ENCODE data around the gene PPP1R13B.

PPP1R13B gene

GRCh38 chr14:103773521-103773920 is 73.9 kb downstream of the PPP1R13B start:
- no peak for DNase-seq

GRCh38 chr14:103772078-103772712 is 75.2 kb downstream of the PPP1R13B start:
- no peak for DNase-seq

DNA sequence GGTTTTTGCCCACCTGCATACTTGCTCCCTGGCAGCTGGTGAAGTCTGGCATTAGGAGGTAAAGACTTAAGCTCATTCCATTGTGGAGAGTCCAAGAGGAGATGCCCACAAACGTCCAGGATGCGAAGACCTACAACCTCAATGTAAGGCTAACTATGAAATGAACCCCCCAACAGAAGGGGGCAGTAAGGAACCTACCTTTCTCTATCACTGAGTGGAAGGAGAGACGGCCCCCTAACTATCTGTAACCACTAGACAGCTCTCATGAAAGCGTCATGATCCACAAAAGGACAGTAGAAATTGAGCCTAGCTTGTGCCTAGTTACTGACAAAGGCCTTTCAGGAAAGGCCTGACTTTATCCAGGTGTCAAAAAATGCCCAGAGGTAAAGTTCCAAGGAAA is 76.5 kb downstream of the PPP1R13B start:
- DNase-seq = no peak

DNA sequence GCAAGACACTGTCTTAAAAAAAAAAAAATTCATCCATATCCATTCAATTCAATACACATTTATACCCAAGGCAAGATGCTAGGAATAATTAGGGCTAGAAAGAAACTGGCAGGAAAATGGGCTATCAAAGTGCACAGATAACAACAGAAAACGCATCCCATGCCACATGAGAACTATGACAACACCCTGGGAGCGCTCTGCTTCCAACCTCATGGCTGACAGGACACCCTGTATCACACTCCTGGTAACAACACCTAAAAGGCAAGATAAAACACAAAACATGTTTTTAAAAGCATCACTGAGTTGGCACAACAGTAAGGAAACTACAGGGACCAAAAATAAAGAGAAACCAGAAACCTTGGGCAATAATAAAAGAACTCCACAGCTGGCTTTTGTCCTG is 76.9 kb downstream of the PPP1R13B start:
- DNase-seq = no peak

DNA sequence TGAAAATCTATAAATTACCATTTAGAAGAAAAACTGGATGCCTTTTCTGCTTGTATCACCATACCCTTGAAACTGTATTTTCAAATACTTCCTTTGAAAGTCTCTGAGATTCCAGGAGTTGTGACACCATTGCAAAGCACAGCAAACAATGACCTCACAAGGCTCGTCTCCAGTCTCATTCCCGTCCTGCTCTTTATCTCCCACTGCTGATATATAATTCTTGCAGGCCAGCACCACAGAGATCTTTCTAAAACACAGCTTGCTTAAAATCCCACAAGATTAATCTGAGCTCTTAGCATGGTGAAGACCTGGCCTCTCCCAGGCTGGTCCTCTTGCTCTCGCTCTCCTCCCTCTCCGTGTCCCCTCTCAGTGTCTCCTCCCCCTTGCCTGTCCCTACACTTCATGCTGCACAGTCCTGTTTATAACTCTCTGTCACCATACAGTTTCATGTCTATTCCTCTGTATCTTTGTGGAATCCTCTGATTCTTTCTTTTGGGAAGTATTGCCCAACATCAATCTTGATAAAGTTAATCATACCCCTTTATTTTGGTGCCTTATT is 80.0 kb downstream of the PPP1R13B start:
- no peak for DNase-seq

- DNase-seq = no peak
Measured at GRCh38 chr14:103765526-103765925, 81.8 kb downstream of the PPP1R13B start.

DNA sequence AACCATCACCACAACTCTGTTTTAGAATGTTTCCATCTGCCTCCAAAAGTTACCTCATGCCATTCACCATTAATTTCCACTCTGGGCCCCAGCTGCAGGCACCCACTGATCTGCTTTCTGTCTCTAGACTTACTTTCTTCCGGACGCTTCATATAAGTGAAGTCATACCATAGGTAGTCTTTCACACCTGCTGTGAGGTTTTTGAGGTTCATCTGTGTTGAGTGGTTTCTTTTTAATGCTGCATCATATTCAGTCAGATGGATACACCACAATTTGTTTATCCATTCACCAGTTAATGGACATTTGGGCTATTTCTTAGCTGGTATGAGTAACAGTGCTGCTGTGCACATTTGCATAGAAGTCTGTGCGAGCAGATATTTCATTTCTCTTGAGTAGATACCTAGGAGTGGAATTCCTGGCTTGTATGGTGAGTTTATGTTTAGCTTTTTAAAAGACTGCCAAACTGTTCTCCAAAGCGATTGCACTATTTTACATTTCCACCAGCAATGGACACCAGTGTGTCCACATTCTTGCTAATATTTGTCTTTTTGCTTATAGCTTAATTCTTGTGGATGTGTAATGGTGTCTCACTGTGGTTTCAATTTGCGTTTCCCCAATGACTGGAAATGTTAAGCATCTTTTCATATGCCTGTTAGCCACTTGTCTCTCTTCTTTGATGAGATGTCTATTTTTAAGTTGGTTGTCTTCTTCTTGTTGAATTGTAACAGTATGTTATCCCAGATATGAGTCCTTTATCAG is 83.5 kb downstream of the PPP1R13B start:
- no peak for DNase-seq

DNA sequence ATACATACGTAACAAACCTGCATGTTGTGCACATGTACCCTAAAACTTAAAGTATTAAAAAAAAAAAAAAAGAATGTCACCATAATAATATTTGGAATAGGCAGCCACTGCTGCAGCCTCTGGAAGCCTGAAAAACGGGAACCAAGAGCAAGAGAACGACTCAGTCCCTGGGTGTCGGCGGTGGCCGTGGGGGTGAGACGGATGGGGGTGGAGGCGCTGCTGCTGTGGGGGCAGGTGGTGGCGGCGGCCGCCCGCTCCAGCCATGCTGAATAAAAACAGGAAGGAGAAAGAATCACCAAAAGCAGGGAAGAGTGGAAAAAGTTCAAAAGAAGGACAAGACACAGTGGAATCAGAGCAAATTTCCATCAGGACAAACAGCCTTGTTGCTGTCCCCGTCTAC is 84.8 kb downstream of the PPP1R13B start:
- no peak for DNase-seq

GRCh38 chr14:103762036-103762435 is 85.3 kb downstream of the PPP1R13B start:
- no peak for DNase-seq

DNA sequence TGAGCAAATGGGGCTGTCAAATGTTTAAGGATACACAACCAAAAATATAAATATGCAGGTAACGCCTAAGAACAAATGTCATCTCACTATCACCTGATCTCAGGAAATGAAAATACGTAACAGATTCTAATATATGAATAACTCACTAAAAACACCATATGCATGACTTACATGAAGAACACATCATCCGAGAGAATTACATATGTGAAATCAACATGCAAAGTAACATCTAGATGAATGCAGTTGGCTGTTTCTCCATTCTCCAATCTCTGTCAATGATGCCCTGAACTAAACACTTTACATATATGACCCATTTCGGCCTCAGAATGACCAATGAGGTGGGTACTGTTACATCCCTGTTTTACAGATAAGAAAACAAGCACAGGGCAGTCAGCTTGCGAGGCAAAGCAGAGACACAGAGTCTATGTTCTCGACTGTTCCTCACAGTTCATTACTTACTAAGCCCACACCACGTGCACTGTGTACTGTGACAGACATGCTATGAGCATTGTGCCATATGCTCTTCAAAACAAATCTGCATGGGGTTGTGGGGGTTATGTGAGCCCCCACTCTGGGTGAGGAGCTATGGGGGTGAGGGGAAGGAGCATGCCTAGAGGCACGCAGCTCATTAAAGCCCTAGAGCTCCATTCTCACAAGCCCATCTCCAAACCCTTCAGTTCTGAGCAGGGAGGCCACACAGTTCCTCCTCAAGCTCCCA is 89.2 kb downstream of the PPP1R13B start:
- no peak for DNase-seq

- DNase-seq = no peak
Measured at GRCh38 chr14:103755060-103755459, 92.3 kb downstream of the PPP1R13B start.

DNA sequence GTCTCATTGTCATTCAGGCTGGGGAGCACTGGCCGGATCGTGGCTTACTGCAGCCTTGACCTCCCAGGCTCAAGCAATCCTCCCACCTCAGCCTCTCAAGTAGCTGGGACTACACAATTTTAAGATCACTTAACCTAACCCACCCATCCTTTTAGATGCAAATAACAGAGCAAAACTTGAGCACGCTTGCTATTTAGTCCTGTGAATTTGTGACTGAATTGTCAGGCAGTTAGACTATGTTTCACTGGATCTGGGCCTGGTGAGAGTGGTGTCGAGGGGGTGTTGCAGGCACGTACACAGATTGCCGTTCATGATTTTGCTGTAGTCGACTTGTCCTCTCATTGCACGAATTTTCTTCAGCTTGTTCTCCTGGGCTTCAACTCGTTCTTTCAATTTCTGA is 93.6 kb downstream of the PPP1R13B start:
- no peak for DNase-seq

- no peak for DNase-seq
Measured at GRCh38 chr14:103749860-103750259, 97.5 kb downstream of the PPP1R13B start.

- DNase-seq = no peak
Measured at GRCh38 chr14:103749452-103749851, 97.9 kb downstream of the PPP1R13B start.

DNA sequence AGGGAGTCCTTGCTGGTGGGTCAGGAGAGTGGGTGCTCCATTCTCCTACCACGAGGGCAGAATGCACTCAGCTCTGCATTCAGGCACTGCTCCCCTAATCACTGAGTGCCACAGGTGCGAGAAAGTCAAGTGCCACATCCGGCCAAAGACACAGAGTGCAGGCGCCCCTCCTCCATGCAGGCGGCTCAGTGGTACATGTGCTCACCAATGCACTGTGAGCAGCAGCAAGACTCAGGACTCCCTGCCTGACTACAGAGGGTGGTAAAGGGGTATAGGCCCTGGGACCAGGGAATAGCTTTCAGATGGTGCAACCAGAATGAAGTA is 98.9 kb downstream of the PPP1R13B start:
- peak; percentile 23 for DNase-seq

- no peak for DNase-seq
Measured at GRCh38 chr14:103746701-103747100, 100.7 kb downstream of the PPP1R13B start.

- DNase-seq = no peak
Measured at GRCh38 chr14:103745424-103745823, 102.0 kb downstream of the PPP1R13B start.

DNA sequence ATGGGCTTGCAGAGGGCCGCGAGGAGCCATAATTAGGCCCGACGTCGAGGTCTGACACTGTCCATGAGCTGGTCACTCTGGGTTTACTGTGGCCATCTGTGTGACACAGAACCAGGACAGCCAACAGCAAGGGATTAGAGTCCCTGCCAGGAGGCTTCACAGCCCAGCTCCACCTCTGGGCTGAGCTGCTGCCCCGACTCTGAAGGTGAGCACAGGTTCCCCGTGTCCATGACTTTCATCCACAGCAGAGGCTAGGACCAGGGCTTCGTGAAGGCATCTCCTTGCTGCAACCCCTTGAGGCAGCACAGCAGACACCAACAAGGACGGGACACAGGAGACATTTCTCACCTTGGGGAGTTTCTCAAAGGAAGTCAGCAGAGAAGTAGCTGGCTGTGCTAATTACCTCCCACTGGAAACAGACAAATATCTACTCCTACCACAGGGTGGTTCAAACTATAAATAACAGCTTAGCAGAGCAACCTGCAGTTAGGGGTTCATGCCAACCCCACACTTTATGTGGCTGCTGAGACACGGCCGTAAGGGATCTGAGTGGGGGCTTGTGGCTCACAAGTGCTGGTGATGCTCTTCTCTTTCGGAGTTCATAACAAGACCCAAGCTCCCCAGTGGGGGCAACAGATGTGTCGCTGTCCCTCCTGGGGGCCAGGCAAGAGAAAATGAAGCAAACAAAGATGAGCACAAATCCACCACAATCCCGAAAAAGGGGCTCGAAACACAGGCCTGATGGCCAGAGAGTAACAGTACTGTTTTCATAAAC is 102.6 kb downstream of the PPP1R13B start:
- no peak for DNase-seq

DNA sequence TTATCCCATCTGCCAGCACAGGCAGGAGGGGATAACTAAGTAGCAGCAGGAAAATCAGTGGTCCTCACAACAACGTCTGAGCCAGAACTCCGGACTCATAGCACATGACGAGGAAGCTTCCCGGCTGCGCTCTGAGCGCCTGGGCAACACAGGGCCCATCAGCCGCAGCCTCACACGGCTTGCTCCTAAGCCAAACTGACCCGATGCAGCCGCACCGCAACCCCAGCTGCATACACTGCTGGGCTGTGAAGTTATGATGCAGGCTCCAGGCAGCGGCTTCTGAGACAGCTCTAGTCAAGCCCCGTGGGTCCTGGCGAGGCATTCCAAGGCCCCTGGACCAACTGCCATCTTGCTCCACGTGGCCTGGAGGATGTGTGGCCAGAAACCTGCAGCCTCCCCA is 103.7 kb downstream of the PPP1R13B start:
- DNase-seq = no peak

- no peak for DNase-seq
Measured at GRCh38 chr14:103742499-103743255, 104.7 kb downstream of the PPP1R13B start.

GRCh38 chr14:103741876-103742275 is 105.5 kb downstream of the PPP1R13B start:
- DNase-seq = no peak

GRCh38 chr14:103740991-103741689 is 106.2 kb downstream of the PPP1R13B start:
- no peak for DNase-seq
